H9 (cell line): ENCODE data around the gene RAPSN. TPM values are rescaled to one million over a fixed set of nuclear protein-coding genes. Genes with fewer than 3 reads are reported as not detected.

Experiments used
- DNase-seq: peaks from one replicate; pipeline ENCODE4 v3.0.0-alpha.2; 2017
- H2AFZ ChIP-seq: one replicate; pipeline ENCODE4 v1.6.1; 2013; ENCODE audit warnings: mild to moderate bottlenecking, low read length, control low read depth, moderate library complexity
- H2AK5ac ChIP-seq: 2 replicates; pipeline ENCODE4 v1.6.1; 2013; ENCODE audit warnings: low read length, control low read depth, mixed read lengths; ENCODE audit not compliant: insufficient read length
- H2BK120ac ChIP-seq: one replicate; pipeline ENCODE4 v1.6.1; 2013; ENCODE audit warnings: low read depth, mild to moderate bottlenecking, low read length, control low read depth, inconsistent platforms; ENCODE audit not compliant: poor library complexity, severe bottlenecking
- H2BK12ac ChIP-seq: 2 replicates; pipeline ENCODE4 v1.6.1; 2013; ENCODE audit warnings: low read length, control low read depth, mixed read lengths, low read depth; ENCODE audit not compliant: insufficient read length
- H2BK15ac ChIP-seq: 2 replicates; pipeline ENCODE4 v1.6.1; 2013; ENCODE audit warnings: low read depth, low read length, control low read depth
- H2BK20ac ChIP-seq: one replicate; pipeline ENCODE4 v1.6.1; 2013; ENCODE audit warnings: low read depth, mild to moderate bottlenecking, low read length, control low read depth, inconsistent platforms; ENCODE audit not compliant: poor library complexity, severe bottlenecking
- H2BK5ac ChIP-seq: 2 replicates; pipeline ENCODE4 v1.6.1; 2013; ENCODE audit warnings: low read length, control low read depth, mixed read lengths; ENCODE audit not compliant: insufficient read length
- H3K14ac ChIP-seq: 2 replicates; pipeline ENCODE4 v1.6.1; 2013; ENCODE audit warnings: low read length, control low read depth; ENCODE audit not compliant: insufficient read depth
- H3K18ac ChIP-seq: 2 replicates; pipeline ENCODE4 v1.6.1; 2013; ENCODE audit warnings: low read depth, mild to moderate bottlenecking, mixed read lengths, low read length, control low read depth; ENCODE audit not compliant: insufficient read length
- H3K23ac ChIP-seq: 2 replicates; pipeline ENCODE4 v1.6.1; 2013; ENCODE audit warnings: low read length, control low read depth, mixed read lengths, low read depth; ENCODE audit not compliant: insufficient read length
- H3K23me2 ChIP-seq: 2 replicates; pipeline ENCODE4 v1.6.1; 2013; ENCODE audit warnings: low read depth, mild to moderate bottlenecking, mixed read lengths, low read length, control low read depth; ENCODE audit not compliant: insufficient read length, poor library complexity, severe bottlenecking
- H3K27ac ChIP-seq: 2 replicates; pipeline ENCODE4 v1.5.1; 2013; ENCODE audit warnings: low read length, control low read depth, mixed read lengths, low read depth; ENCODE audit not compliant: insufficient read length
- H3K27me3 ChIP-seq: 2 replicates; pipeline ENCODE4 v1.6.1; 2013; ENCODE audit warnings: low read length, control low read depth, inconsistent platforms; ENCODE audit not compliant: insufficient read depth
- H3K4ac ChIP-seq: 2 replicates; pipeline ENCODE4 v1.6.1; 2013; ENCODE audit warnings: low read depth, mild to moderate bottlenecking, control low read depth, inconsistent platforms, low read length, moderate library complexity
- H3K4me1 ChIP-seq: 2 replicates; pipeline ENCODE4 v1.6.1; 2013; ENCODE audit warnings: low read length, control low read depth, inconsistent platforms; ENCODE audit not compliant: insufficient read depth
- H3K4me2 ChIP-seq: 2 replicates; pipeline ENCODE4 v1.6.1; 2013; ENCODE audit warnings: low read length, control low read depth, mixed read lengths; ENCODE audit not compliant: insufficient read length, insufficient read depth
- H3K56ac ChIP-seq: 2 replicates; pipeline ENCODE4 v1.6.1; 2013; ENCODE audit warnings: low read depth, mild to moderate bottlenecking, mixed read lengths, low read length, control low read depth; ENCODE audit not compliant: insufficient read length
- H3K79me1 ChIP-seq: 2 replicates; pipeline ENCODE4 v1.6.1; 2013; ENCODE audit warnings: low read depth, mild to moderate bottlenecking, moderate library complexity, low read length, control low read depth, inconsistent platforms; ENCODE audit not compliant: insufficient read depth, poor library complexity, severe bottlenecking
- H3K79me2 ChIP-seq: 2 replicates; pipeline ENCODE4 v1.6.1; 2013; ENCODE audit warnings: low read length, control low read depth, inconsistent platforms; ENCODE audit not compliant: insufficient read depth
- H3K9ac ChIP-seq: 2 replicates; pipeline ENCODE4 v1.6.1; 2013; ENCODE audit warnings: low read length, control low read depth, mixed read lengths; ENCODE audit not compliant: insufficient read length; ENCODE audit errors: extremely low read depth
- H3K9me3 ChIP-seq: one replicate; pipeline ENCODE4 v1.6.1; 2013; ENCODE audit warnings: low read depth, low read length, inconsistent platforms; ENCODE audit not compliant: control insufficient read depth
- H3T11ph ChIP-seq: one replicate; pipeline ENCODE4 v1.6.1; 2013; ENCODE audit warnings: mild to moderate bottlenecking, low read length, control low read depth, inconsistent platforms
- H4K20me1 ChIP-seq: one replicate; pipeline ENCODE4 v1.6.1; 2013; ENCODE audit not compliant: control insufficient read depth, insufficient read length, insufficient read depth
- H4K5ac ChIP-seq: 2 replicates; pipeline ENCODE4 v1.6.1; 2013; ENCODE audit warnings: low read depth, mild to moderate bottlenecking, mixed read lengths, low read length, control low read depth; ENCODE audit not compliant: insufficient read length
- H4K8ac ChIP-seq: replicated peaks from 2 replicates; pipeline ENCODE4 v1.6.1; 2013; ENCODE audit warnings: low read length, control low read depth, mixed read lengths, low read depth; ENCODE audit not compliant: insufficient read length
- H4K91ac ChIP-seq: 2 replicates; pipeline ENCODE4 v1.6.1; 2013; ENCODE audit warnings: low read depth, mild to moderate bottlenecking, moderate library complexity, mixed read lengths, low read length, control low read depth; ENCODE audit not compliant: insufficient read length
- H3K27ac Mint-ChIP-seq, 3 experiments: 2 replicates in 2 of 3; 3 replicates in 1 of 3; pipeline ENCODE4 v1.8.0; 2020 to 2021; ENCODE audit warnings: mixed read lengths in 3 of 3, mild to moderate bottlenecking in 1 of 3, moderate library complexity in 1 of 3
- H3K27me3 Mint-ChIP-seq: 2 replicates; pipeline ENCODE4 v1.8.0; 2021; ENCODE audit warnings: low read depth, mild to moderate bottlenecking, moderate library complexity, mixed read lengths
- H3K36me3 Mint-ChIP-seq, 3 experiments: 2 replicates in 2 of 3; 3 replicates in 1 of 3; pipeline ENCODE4 v1.8.0; 2020 to 2021; ENCODE audit warnings: low read depth in 3 of 3, mixed read lengths in 3 of 3; ENCODE audit not compliant: insufficient read depth in 1 of 3
- H3K4me1 Mint-ChIP-seq, 2 experiments: 2 replicates each; pipeline ENCODE4 v1.8.0; 2020; ENCODE audit warnings: mixed read lengths in 2 of 2
- H3K4me3 Mint-ChIP-seq, 2 experiments: 2 replicates in 1 of 2; 3 replicates in 1 of 2; pipeline ENCODE4 v1.8.0; 2020 to 2021; ENCODE audit warnings: mild to moderate bottlenecking in 2 of 2, mixed read lengths in 2 of 2, moderate library complexity in 1 of 2
- H3K9me3 Mint-ChIP-seq, 2 experiments: 2 replicates in 1 of 2; 3 replicates in 1 of 2; pipeline ENCODE4 v1.8.0; 2020; ENCODE audit warnings: mild to moderate bottlenecking in 2 of 2, mixed read lengths in 2 of 2, moderate library complexity in 1 of 2
- CTCF ChIP-seq: fragments of 200-600 bp; sonication (generic); conservative IDR thresholded peaks from 3 replicates; pipeline ENCODE4 v1.8.0; 2021; ENCODE audit warnings: antibody characterized with exemption, mild to moderate bottlenecking
- WGBS: extraction: QIAGEN DNeasy Blood & Tissue Kit; methylation state at CpG from one replicate; pipeline ENCODE4 v1.1.7; 2013; ENCODE audit warnings: missing lambda C conversion rate, low lambda C conversion rate, mixed read lengths; ENCODE audit not compliant: insufficient read length; ENCODE audit errors: extremely low coverage; 5-methylcytosine and 5-hydroxymethylcytosine counted together
- total RNA-seq: library from RNA; stranded (reverse); gene quantifications from 2 replicates; pipeline ENCODE4 v1.2.1, GENCODE V29; 2021

Gene RAPSN
- total RNA-seq, 1 experiment from 2014 or later: 0.48 TPM

GRCh38 chr11:47466201-47466600 is 17.3 kb upstream of the RAPSN start:
- no peak overlapping the region for H3K27ac ChIP-seq
- H2BK12ac ChIP-seq: no peak overlapping the region
- no peak overlapping the region for H2BK5ac ChIP-seq
- H3K36me3 Mint-ChIP-seq: peaks cover 15 to 61% (median 33%) of the 10 kb centered on the region in 3 experiments; a peak in 6 of 7 replicates
- no peak overlapping the region for H4K8ac ChIP-seq
- H3K23ac ChIP-seq: no peak overlapping the region
- H3K79me2 ChIP-seq: no peaks in the 10 kb centered on the region
- no peaks in the 10 kb centered on the region for H3K23me2 ChIP-seq
- no peaks in the 10 kb centered on the region; the same call in none of the 2 replicates for H3K27me3 Mint-ChIP-seq
- H3K27me3 ChIP-seq: no peaks in the 10 kb centered on the region
- H2BK20ac ChIP-seq: no peak overlapping the region
- peak overlapping the region in 2 of 3 experiments; percentile 49 to 63; a peak in 1 of 7 replicates for H3K27ac Mint-ChIP-seq
- H4K91ac ChIP-seq: no peak overlapping the region
- no peak for DNase-seq
- H3K4me3 Mint-ChIP-seq: no peak overlapping the region
- H2AFZ ChIP-seq: no peak overlapping the region
- no peak overlapping the region for H2BK15ac ChIP-seq
- no peak overlapping the region for H3K14ac ChIP-seq
- no peak overlapping the region for H2AK5ac ChIP-seq
- WGBS: no CpG with 5 or more reads among the region's 5 CpGs
- no peaks in the 10 kb centered on the region for H4K20me1 ChIP-seq
- no peak overlapping the region for H3T11ph ChIP-seq
- H3K4me1 ChIP-seq: peaks cover 3% of the 10 kb centered on the region; the same call in 1 of the 2 replicates
- no peaks in the 10 kb centered on the region for H3K9me3 Mint-ChIP-seq
- no peak overlapping the region for H3K4me2 ChIP-seq
- no peak for TF ChIP-seq CTCF
- no peak overlapping the region for H3K9ac ChIP-seq
- H3K4ac ChIP-seq: no peak overlapping the region
- peaks cover 50 to 63% of the 10 kb centered on the region in 2 experiments for H3K4me1 Mint-ChIP-seq
- no peak overlapping the region for H3K56ac ChIP-seq
- H2BK120ac ChIP-seq: no peak overlapping the region
- H4K5ac ChIP-seq: no peak overlapping the region
- H3K9me3 ChIP-seq: no peaks in the 10 kb centered on the region
- no peak overlapping the region for H3K18ac ChIP-seq
- H3K79me1 ChIP-seq: no peaks in the 10 kb centered on the region
